B cell (primary cell): ENCODE measurements around the gene CLIP2. TPM values are rescaled to one million over a fixed set of nuclear protein-coding genes. Genes with fewer than 3 reads are reported as not detected.

Experiments used
- ATAC-seq: fragments of 200-7000 bp; cut with Tn5 transposase; one replicate; pipeline ENCODE4 v1.10.0; 2021; ENCODE audit warnings: low read depth, mild to moderate bottlenecking, moderate number of reproducible peaks, moderate library complexity
- CTCF ChIA-PET: fragments of 350-600 bp; sonication (Branson Sonifier 250); formaldehyde crosslinking; loops from one replicate; lab custom pipeline; 2021; ENCODE audit warnings: antibody characterized with exemption, inconsistent platforms; lab: Charles Lee
- POLR2A ChIA-PET: fragments of 350-600 bp; sonication (Branson Sonifier 250); formaldehyde crosslinking; loops from one replicate; lab custom pipeline; 2021; ENCODE audit warnings: antibody characterized with exemption; lab: Charles Lee
- DNase-seq: peaks from one replicate; pipeline ENCODE4 v3.0.0; 2013
- H2AFZ ChIP-seq: 2 replicates; pipeline ENCODE4 v1.6.1; 2012; ENCODE audit warnings: mild to moderate bottlenecking, low read depth, low read length; ENCODE audit not compliant: insufficient read depth, poor library complexity, severe bottlenecking
- H3K27ac ChIP-seq, 2 donors: 1 replicate in 1 of 2; 2 replicates in 1 of 2; pipeline ENCODE4 v1.5.1; 2012 to 2013; ENCODE audit warnings: low read length in 2 of 2, mild to moderate bottlenecking in 2 of 2, moderate library complexity in 1 of 2
- H3K27me3 ChIP-seq, 4 experiments: fragments of 200-600 bp in 1 of 4; sonication (generic) in 1 of 4; replicated peaks in 1 of 4; 1 replicate in 2 of 4; 2 replicates in 2 of 4; pipeline versions ENCODE4 v1.6.1 to v1.7.0; 2013 to 2016; ENCODE audit warnings: low read length in 3 of 4, mild to moderate bottlenecking in 2 of 4, mixed read lengths in 1 of 4, moderate library complexity in 1 of 4; ENCODE audit not compliant: insufficient read depth in 4 of 4, control insufficient read depth in 3 of 4; ENCODE audit errors: control extremely low read depth in 1 of 4
- H3K36me3 ChIP-seq, 2 experiments: replicated peaks in 1 of 2; 1 replicate in 1 of 2; 2 replicates in 1 of 2; pipeline versions ENCODE4 v1.6.1 to v1.7.1; 2013; ENCODE audit warnings: low read length in 1 of 2; ENCODE audit not compliant: insufficient read depth in 2 of 2, control insufficient read depth in 1 of 2; ENCODE audit errors: control extremely low read depth in 1 of 2, extremely low read depth in 1 of 2
- H3K4me1 ChIP-seq, 2 donors: fragments of 200-600 bp in 1 of 2; sonication (generic) in 1 of 2; 1 replicate in 1 of 2; 2 replicates in 1 of 2; pipeline versions ENCODE4 v1.5.1 to v1.6.1; 2013 to 2017; ENCODE audit warnings: low read length in 2 of 2; ENCODE audit not compliant: control insufficient read depth in 2 of 2, insufficient read depth in 2 of 2
- H3K4me2 ChIP-seq: replicated peaks from 2 replicates; pipeline ENCODE3; 2012; ENCODE audit warnings: mild to moderate bottlenecking, low read depth, low read length; ENCODE audit not compliant: poor library complexity, severe bottlenecking
- H3K4me3 ChIP-seq, 5 experiments: fragments of 200-600 bp in 1 of 5; sonication (generic) in 1 of 5; 1 replicate in 3 of 5; 2 replicates in 2 of 5; pipeline versions ENCODE4 v1.5.1 to v1.7.0; 2011 to 2016; ENCODE audit warnings: low read length in 4 of 5, mild to moderate bottlenecking in 4 of 5, low read depth in 2 of 5, control low read depth in 1 of 5, moderate library complexity in 1 of 5; ENCODE audit not compliant: insufficient read depth in 1 of 5; ENCODE audit errors: control extremely low read depth in 1 of 5, extremely low read depth in 1 of 5
- H3K79me2 ChIP-seq: fragments of 200-600 bp; sonication (generic); one replicate; pipeline ENCODE4 v1.6.0; 2016; ENCODE audit warnings: low read length; ENCODE audit not compliant: control insufficient read depth, insufficient read depth
- H3K9ac ChIP-seq: fragments of 200-600 bp; sonication (generic); 2 replicates; pipeline ENCODE4 v1.6.1; 2017; ENCODE audit warnings: mild to moderate bottlenecking, low read length, moderate library complexity
- H3K9me3 ChIP-seq, 3 donors: one replicate each; pipeline versions ENCODE4 v1.6.1 to v1.7.1; 2013; ENCODE audit warnings: low read length in 2 of 3; ENCODE audit not compliant: control insufficient read depth in 2 of 3, insufficient read depth in 1 of 3; ENCODE audit errors: control extremely low read depth in 1 of 3
- H4K20me1 ChIP-seq: 2 replicates; pipeline ENCODE4 v1.6.0; 2012; ENCODE audit warnings: mild to moderate bottlenecking, low read length; ENCODE audit not compliant: insufficient read depth, control insufficient read depth, poor library complexity, severe bottlenecking
- H3K27ac Mint-ChIP-seq: one replicate; pipeline ENCODE4 v1.8.0; 2021; ENCODE audit warnings: mixed read lengths
- H3K27me3 Mint-ChIP-seq: one replicate; pipeline ENCODE4 v1.8.0; 2021; ENCODE audit warnings: mixed read lengths
- H3K4me1 Mint-ChIP-seq: one replicate; pipeline ENCODE4 v1.8.0; 2021; ENCODE audit warnings: mixed read lengths
- H3K4me3 Mint-ChIP-seq: one replicate; pipeline ENCODE4 v1.8.0; 2021; ENCODE audit warnings: mixed read lengths
- H3K9me3 Mint-ChIP-seq: one replicate; pipeline ENCODE4 v1.8.0; 2022; ENCODE audit warnings: mixed read lengths; ENCODE audit not compliant: insufficient read depth
- CTCF ChIP-seq: fragments of 200-600 bp; IDR thresholded peaks from one replicate; pipeline ENCODE4 v1.8.0; 2022; ENCODE audit warnings: antibody characterized with exemption, mild to moderate bottlenecking
- WGBS: methylation state at CpG from one replicate; pipeline ENCODE4 v1.1.5; 2013; ENCODE audit warnings: missing lambda C conversion rate; ENCODE audit not compliant: insufficient coverage; 5-methylcytosine and 5-hydroxymethylcytosine counted together
- intact Hi-C: fragments of 100-400 bp; cut with micrococcal nuclease; formaldehyde crosslinking; loops from one replicate; pipeline ENCODE4 v1.10.0; 2022
- polyA plus RNA-seq: library from polyadenylated mRNA; depleted of rRNA; stranded (reverse); fragments of >200 nt; gene quantifications from 2 replicates; pipeline ENCODE4 v1.2.3, GENCODE V29; 2012
- total RNA-seq, 2 donors: library from RNA; stranded (reverse); fragments of 120-200 nt in 1 of 2; gene quantifications; 1 replicate in 1 of 2; 2 replicates in 1 of 2; pipeline versions ENCODE4 v1.2.3 to v1.2.4, GENCODE V29; 2013 to 2022

Gene CLIP2
- total and polyA plus RNA-seq, 2 donors (not counting 1 experiment from before 2014, with no cell fraction given): 5.7 to 47.9 TPM

GRCh38 chr7:74455291-74455804 is 166.1 kb downstream of the CLIP2 start:
- no peaks in the 10 kb centered on the region for H3K36me3 ChIP-seq
- H3K9me3 ChIP-seq: peaks cover 0 to 6% (median 0%) of the 10 kb centered on the region in 3 donors
- no peak overlapping the region for H3K9ac ChIP-seq
- Mint-ChIP-seq H3K9me3 (no peaks in the 10 kb centered on the region), H3K27me3 (peaks cover 12% of the 10 kb centered on the region), H3K4me1 (peaks cover 17% of the 10 kb centered on the region), H3K4me3 (peak overlapping the region; percentile 64), H3K27ac (peak overlapping the region; percentile 15)
- no peak overlapping the region for H3K4me2 ChIP-seq
- intact Hi-C loops: loop anchor here (10.0 kb wide), 1 partner anchor 109 kb away; no protein-coding TSS in a partner anchor
- CTCF ChIA-PET: no interaction called here
- POLR2A ChIA-PET: no interaction called here
- no peak overlapping the region for H2AFZ ChIP-seq
- H3K27ac ChIP-seq: no peak overlapping the region
- H3K27me3 ChIP-seq: peaks cover 0 to 24% (median 7%) of the 10 kb centered on the region in 4 experiments
- no peaks in the 10 kb centered on the region for H3K79me2 ChIP-seq
- peaks cover 16 to 21% of the 10 kb centered on the region in 2 donors for H3K4me1 ChIP-seq
- WGBS: 91% methylated on average over 13 of the region's 13 CpGs
- no peak overlapping the region for H3K4me3 ChIP-seq
- TF ChIP-seq CTCF: no peak
- no peaks in the 10 kb centered on the region for H4K20me1 ChIP-seq
- ATAC-seq: no peak
- DNase-seq: no peak

Other genes starting within 250 kb of the CLIP2 start
- 63.8 and 70.8 TPM in 2 replicates for gene LIMK1, start 205.6 kb upstream of the CLIP2 start, total RNA-seq
- 19.0 and 38.7 TPM in 2 replicates for gene LIMK1, start 205.6 kb upstream of the CLIP2 start, polyA plus RNA-seq
- gene EIF4H, start 115.1 kb upstream of the CLIP2 start, total RNA-seq: 180 and 199 TPM in 2 replicates
- 127 and 228 TPM in 2 replicates for gene EIF4H, start 115.1 kb upstream of the CLIP2 start, polyA plus RNA-seq
- gene LAT2, start 79.4 kb upstream of the CLIP2 start, total RNA-seq: 147 and 159 TPM in 2 replicates
- gene LAT2, start 79.4 kb upstream of the CLIP2 start, polyA plus RNA-seq: 304 and 354 TPM in 2 replicates
- 33.2 and 36.4 TPM in 2 replicates for gene RFC2, start 35.0 kb upstream of the CLIP2 start, total RNA-seq
- 19.8 and 20.2 TPM in 2 replicates for gene RFC2, start 35.0 kb upstream of the CLIP2 start, polyA plus RNA-seq
- 2.2 and 2.8 TPM in 2 replicates for gene GTF2IRD1, start 164.5 kb downstream of the CLIP2 start, total RNA-seq
- 0.42 and 0.45 TPM in 2 replicates for gene GTF2IRD1, start 164.5 kb downstream of the CLIP2 start, polyA plus RNA-seq